ENCODE data around the gene SLC22A1.

DNA sequence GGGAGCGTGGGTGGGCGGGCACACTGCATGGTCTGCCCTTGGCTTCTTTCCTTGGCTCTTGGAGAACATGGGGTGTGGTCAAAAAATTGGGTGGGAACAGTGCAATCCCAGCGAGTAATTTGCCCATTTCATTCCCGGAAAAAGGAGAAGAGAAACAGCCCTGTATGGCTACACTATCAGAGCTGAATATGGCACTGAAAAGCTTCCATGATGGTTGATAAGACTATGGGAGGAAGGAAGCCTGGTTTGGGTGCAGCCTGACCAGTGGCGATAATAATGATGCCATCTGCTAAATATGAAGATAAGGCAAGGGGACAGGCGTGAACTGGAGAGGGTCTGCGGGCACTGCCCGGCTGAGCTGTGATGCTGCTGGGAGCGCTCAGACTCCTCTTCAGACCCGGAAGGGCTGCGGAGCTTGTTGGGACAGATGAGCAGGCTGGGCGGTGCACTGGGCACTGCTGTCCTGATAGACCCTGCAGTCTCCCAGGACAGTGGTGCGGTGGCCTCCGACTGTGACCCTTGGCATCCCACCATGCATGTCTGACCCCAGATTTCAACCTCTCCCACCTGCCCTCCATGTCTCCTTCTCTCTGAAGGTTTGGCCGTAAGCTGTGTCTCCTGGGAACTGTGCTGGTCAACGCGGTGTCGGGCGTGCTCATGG is 10.2 kb downstream of the SLC22A1 start:
- TF ChIP-seq, protein P1, sequence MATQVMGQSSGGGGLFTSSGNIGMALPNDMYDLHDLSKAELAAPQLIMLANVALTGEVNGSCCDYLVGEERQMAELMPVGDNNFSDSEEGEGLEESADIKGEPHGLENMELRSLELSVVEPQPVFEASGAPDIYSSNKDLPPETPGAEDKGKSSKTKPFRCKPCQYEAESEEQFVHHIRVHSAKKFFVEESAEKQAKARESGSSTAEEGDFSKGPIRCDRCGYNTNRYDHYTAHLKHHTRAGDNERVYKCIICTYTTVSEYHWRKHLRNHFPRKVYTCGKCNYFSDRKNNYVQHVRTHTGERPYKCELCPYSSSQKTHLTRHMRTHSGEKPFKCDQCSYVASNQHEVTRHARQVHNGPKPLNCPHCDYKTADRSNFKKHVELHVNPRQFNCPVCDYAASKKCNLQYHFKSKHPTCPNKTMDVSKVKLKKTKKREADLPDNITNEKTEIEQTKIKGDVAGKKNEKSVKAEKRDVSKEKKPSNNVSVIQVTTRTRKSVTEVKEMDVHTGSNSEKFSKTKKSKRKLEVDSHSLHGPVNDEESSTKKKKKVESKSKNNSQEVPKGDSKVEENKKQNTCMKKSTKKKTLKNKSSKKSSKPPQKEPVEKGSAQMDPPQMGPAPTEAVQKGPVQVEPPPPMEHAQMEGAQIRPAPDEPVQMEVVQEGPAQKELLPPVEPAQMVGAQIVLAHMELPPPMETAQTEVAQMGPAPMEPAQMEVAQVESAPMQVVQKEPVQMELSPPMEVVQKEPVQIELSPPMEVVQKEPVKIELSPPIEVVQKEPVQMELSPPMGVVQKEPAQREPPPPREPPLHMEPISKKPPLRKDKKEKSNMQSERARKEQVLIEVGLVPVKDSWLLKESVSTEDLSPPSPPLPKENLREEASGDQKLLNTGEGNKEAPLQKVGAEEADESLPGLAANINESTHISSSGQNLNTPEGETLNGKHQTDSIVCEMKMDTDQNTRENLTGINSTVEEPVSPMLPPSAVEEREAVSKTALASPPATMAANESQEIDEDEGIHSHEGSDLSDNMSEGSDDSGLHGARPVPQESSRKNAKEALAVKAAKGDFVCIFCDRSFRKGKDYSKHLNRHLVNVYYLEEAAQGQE (IDR thresholded peaks at IDR 0.05): no peak
- TF ChIP-seq JUND (IDR thresholded peaks at IDR 0.05) (no peak), EGR1 (IDR thresholded peaks at IDR 0.05; ENCODE audit: low read depth in 2 of 2) (no peak)
